A673 (cell line): Measurements from ENCODE around the gene NOP14. TPM values are rescaled to one million over a fixed set of nuclear protein-coding genes. Genes with fewer than 3 reads are reported as not detected.

Source experiments
- BruUV-seq: library from RNA; stranded (reverse); fragments of 400-500 nt; replicated peaks from 2 replicates; lab custom pipeline; 2021; lab: Mats Ljungman, UMichigan
- CTCF ChIA-PET: fragments of 300-600 bp; sonication (Branson Sonifier 250); formaldehyde crosslinking; loops from one replicate; lab custom pipeline; 2022; ENCODE audit warnings: antibody characterized with exemption; lab: Charles Lee
- POLR2A ChIA-PET: fragments of 300-600 bp; sonication (Branson Sonifier 250); formaldehyde crosslinking; loops from one replicate; lab custom pipeline; 2022; ENCODE audit warnings: antibody characterized with exemption; ENCODE audit not compliant: low non-redundant PET; lab: Charles Lee
- DNase-seq: peaks from one replicate; pipeline ENCODE4 v3.0.0-alpha.2; 2015; ENCODE audit warnings: low spot score
- H3K27ac ChIP-seq: fragments of 200-600 bp; sonication (generic); 2 replicates; pipeline ENCODE4 v1.5.1; 2016; ENCODE audit warnings: mixed run types, low read depth, mild to moderate bottlenecking, mixed read lengths, antibody characterized with exemption, low read length; ENCODE audit not compliant: poor library complexity, severe bottlenecking
- H3K27me3 ChIP-seq: fragments of 200-600 bp; sonication (generic); replicated peaks from 2 replicates; pipeline ENCODE4 v1.6.1; 2017; ENCODE audit warnings: mixed run types, low read depth, mild to moderate bottlenecking, mixed read lengths, antibody characterized with exemption, low read length; ENCODE audit not compliant: insufficient read depth, poor library complexity
- H3K36me3 ChIP-seq: fragments of 200-600 bp; sonication (generic); 2 replicates; pipeline ENCODE4 v1.6.1; 2016; ENCODE audit warnings: mixed run types, mild to moderate bottlenecking, mixed read lengths, antibody characterized with exemption, low read length; ENCODE audit not compliant: insufficient read depth, poor library complexity, severe bottlenecking
- H3K4me1 ChIP-seq: fragments of 200-600 bp; sonication (generic); 2 replicates; pipeline ENCODE4 v1.6.1; 2017; ENCODE audit warnings: mixed run types, mild to moderate bottlenecking, mixed read lengths, antibody characterized with exemption, low read length; ENCODE audit not compliant: insufficient read depth, poor library complexity, severe bottlenecking
- H3K4me3 ChIP-seq: fragments of 200-600 bp; sonication (generic); 2 replicates; pipeline ENCODE4 v1.5.1; 2016; ENCODE audit warnings: low read depth, mixed run types, mild to moderate bottlenecking, mixed read lengths, low read length; ENCODE audit not compliant: poor library complexity, severe bottlenecking
- H3K9me3 ChIP-seq: fragments of 200-600 bp; sonication (generic); 2 replicates; pipeline ENCODE4 v1.6.1; 2016; ENCODE audit warnings: mixed run types, low read depth, mild to moderate bottlenecking, mixed read lengths, antibody characterized with exemption, low read length; ENCODE audit not compliant: poor library complexity, severe bottlenecking
- CTCF ChIP-seq: fragments of 300-800, 200-600 bp; sonication (generic); conservative IDR thresholded peaks from 2 replicates; pipeline ENCODE4 v1.5.1; 2017; ENCODE audit warnings: low read depth, mild to moderate bottlenecking, antibody characterized with exemption, low read length, moderate library complexity, mixed read lengths
- EZH2 ChIP-seq: fragments of 200-600 bp; sonication (generic); IDR thresholded peaks from 2 replicates; pipeline ENCODE4 v1.6.1; 2017; ENCODE audit warnings: borderline replicate concordance, low read depth, mild to moderate bottlenecking, mixed read lengths, antibody characterized with exemption, low read length; ENCODE audit not compliant: poor library complexity, severe bottlenecking
- intact Hi-C: fragments of 100-400 bp; cut with micrococcal nuclease; formaldehyde crosslinking; loops from one replicate; pipeline ENCODE4 v1.10.0; 2022; ENCODE audit not compliant: unreplicated experiment
- total RNA-seq: library from RNA; stranded (reverse); gene quantifications from 2 replicates; pipeline ENCODE4 v1.2.3, GENCODE V29; 2021

The NOP14 gene
- total RNA-seq, 1 experiment from 2014 or later, result 69.9 TPM

- TF ChIP-seq EZH2 (no peak), CTCF (no peak)
- ChIA-PET POLR2A (no interaction called here), CTCF (no interaction called here)
- BruUV-seq, result no TSS peak
- Histone ChIP-seq H3K4me3 (no peak overlapping the region), H3K9me3 (no peaks in the 10 kb centered on the region), H3K4me1 (no peaks in the 10 kb centered on the region), H3K36me3 (no peaks in the 10 kb centered on the region), H3K27ac (no peak overlapping the region), H3K27me3 (no peaks in the 10 kb centered on the region)
- intact Hi-C loops, result no loop called here
- no peak for DNase-seq
Observed at GRCh38 chr4:2971275-2971674, 8.1 kb upstream of the NOP14 start.

GRCh38 chr4:2968381-2968780, 5.2 kb upstream of the NOP14 start:
- Histone ChIP-seq H3K36me3 (no peaks in the 10 kb centered on the region), H3K27me3 (no peaks in the 10 kb centered on the region), H3K4me1 (peaks cover 7% of the 10 kb centered on the region), H3K9me3 (no peaks in the 10 kb centered on the region), H3K4me3 (no peak overlapping the region), H3K27ac (no peak overlapping the region)
- BruUV-seq, result no TSS peak
- no peak for TF ChIP-seq CTCF
- TF ChIP-seq EZH2, result no peak
- ChIA-PET CTCF (no interaction called here), POLR2A (no interaction called here)
- no peak for DNase-seq
- intact Hi-C loops, result no loop called here

GRCh38 chr4:2965262-2965661, 2.1 kb upstream of the NOP14 start:
- no TSS peak for BruUV-seq

More at GRCh38 chr4:2965262-2965661, 2.1 kb upstream of the NOP14 start:
- TF ChIP-seq EZH2, result no peak
- TF ChIP-seq CTCF, result no peak
- ChIA-PET POLR2A (no interaction called here), CTCF (interaction anchor here (1.0 kb wide), 1 partner anchor 13 kb away, joined by 3 read pairs; no protein-coding TSS in a partner anchor)
- Histone ChIP-seq H3K4me3 (no peak overlapping the region), H3K27ac (no peak overlapping the region), H3K27me3 (no peaks in the 10 kb centered on the region), H3K4me1 (peaks cover 7% of the 10 kb centered on the region), H3K36me3 (no peaks in the 10 kb centered on the region), H3K9me3 (no peaks in the 10 kb centered on the region)
- intact Hi-C loops, result no loop called here
- DNase-seq, result no peak
